WTC11 (cell line): ENCODE measurements around the gene NOX5.

Experiments used
- ATF3 ChIP-seq: sonication (generic); formaldehyde crosslinking; conservative IDR thresholded peaks from 2 replicates; pipeline ENCODE4 v1.8.1; 2022; ENCODE audit warnings: mild to moderate bottlenecking, missing genetic modification reagents
- CTCF ChIP-seq: fragments of 200-600 bp; IDR thresholded peaks from 2 replicates; pipeline ENCODE4 v1.8.0; 2022; ENCODE audit warnings: antibody characterized with exemption
- IRF1 ChIP-seq: sonication (generic); formaldehyde crosslinking; IDR thresholded peaks from 2 replicates; pipeline ENCODE4 v1.8.0; 2023; ENCODE audit warnings: missing genetic modification reagents
- NFATC4 ChIP-seq: fragments of 250-450 bp; sonication (Bioruptor Pico); IDR thresholded peaks from 2 replicates; pipeline ENCODE4 v1.9.0; 2021; ENCODE audit warnings: mild to moderate bottlenecking
- NR2C2 ChIP-seq: sonication (generic); formaldehyde crosslinking; IDR thresholded peaks from 2 replicates; pipeline ENCODE4 v1.8.0; 2022; ENCODE audit warnings: mild to moderate bottlenecking, missing genetic modification reagents
- SP1 ChIP-seq: sonication (generic); formaldehyde crosslinking; conservative IDR thresholded peaks from 2 replicates; pipeline ENCODE4 v1.8.1; 2022; ENCODE audit warnings: missing genetic modification reagents
- TEAD4 ChIP-seq: sonication (generic); formaldehyde crosslinking; IDR thresholded peaks from 2 replicates; pipeline ENCODE4 v1.8.0; 2022; ENCODE audit warnings: mild to moderate bottlenecking, missing genetic modification reagents
- USF1 ChIP-seq: sonication (generic); formaldehyde crosslinking; IDR thresholded peaks from 2 replicates; pipeline ENCODE4 v1.8.0; 2022; ENCODE audit warnings: mild to moderate bottlenecking, missing genetic modification reagents

GRCh38 chr15:69035918-69036258 is 21.4 kb downstream of the NOX5 start:
- TF ChIP-seq ATF3 (CRISPR knock-in tag) (no peak), CTCF (no peak), IRF1 (no peak), TEAD4 (no peak), NFATC4 (CRISPR knock-in tag) (no peak), SP1 (CRISPR knock-in tag) (no peak), USF1 (CRISPR knock-in tag) (no peak), NR2C2 (CRISPR knock-in tag) (no peak)
